CD4-positive, alpha-beta T cell (primary cell): ENCODE measurements around the gene DNAH7. TPM values are rescaled to one million over a fixed set of nuclear protein-coding genes. Genes with fewer than 3 reads are reported as not detected.

Experiments used
- ATAC-seq: fragments of 200-7000 bp; cut with Tn5 transposase; one replicate; pipeline ENCODE4 v1.10.0; 2022; ENCODE audit warnings: mild to moderate bottlenecking; ENCODE audit not compliant: poor library complexity
- CTCF ChIA-PET: fragments of 350-600 bp; sonication (Branson Sonifier 250); formaldehyde crosslinking; loops from one replicate; lab custom pipeline; 2021; ENCODE audit warnings: antibody characterized with exemption, inconsistent platforms; lab: Charles Lee
- POLR2A ChIA-PET: fragments of 350-600 bp; sonication (Branson Sonifier 250); formaldehyde crosslinking; loops from one replicate; lab custom pipeline; 2021; ENCODE audit warnings: antibody characterized with exemption, inconsistent platforms; lab: Charles Lee
- DNase-seq, 14 experiments: peaks; one replicate each; pipeline ENCODE4 v3.0.0-alpha.2; 2013 to 2020; ENCODE audit warnings: mixed read lengths in 2 of 14
- H3K27ac ChIP-seq, 2 donors: one replicate each; pipeline versions ENCODE4 v1.5.1 to v1.7.0; 2013; ENCODE audit warnings: low read length in 2 of 2, low read depth in 1 of 2, mild to moderate bottlenecking in 1 of 2
- H3K27me3 ChIP-seq, 2 experiments: 1 replicate in 1 of 2; 2 replicates in 1 of 2; pipeline versions ENCODE4 v1.6.1 to v1.7.0; 2013; ENCODE audit warnings: low read length in 2 of 2, control low read depth in 1 of 2, mild to moderate bottlenecking in 1 of 2, moderate library complexity in 1 of 2; ENCODE audit not compliant: insufficient read depth in 2 of 2, control insufficient read depth in 1 of 2
- H3K36me3 ChIP-seq: one replicate; pipeline ENCODE4 v1.6.1; 2013; ENCODE audit warnings: low read length, control low read depth; ENCODE audit not compliant: insufficient read depth
- H3K4me1 ChIP-seq: one replicate; pipeline ENCODE4 v1.6.1; 2013; ENCODE audit warnings: low read length, control low read depth; ENCODE audit not compliant: insufficient read depth
- H3K4me3 ChIP-seq: one replicate; pipeline ENCODE4 v1.5.1; 2013; ENCODE audit warnings: mild to moderate bottlenecking, low read length, moderate library complexity
- H3K9me3 ChIP-seq, 2 experiments: 1 replicate in 1 of 2; 2 replicates in 1 of 2; pipeline versions ENCODE4 v1.6.1 to v1.7.0; 2013; ENCODE audit warnings: low read length in 2 of 2, mild to moderate bottlenecking in 2 of 2, control low read depth in 1 of 2, moderate library complexity in 1 of 2; ENCODE audit not compliant: control insufficient read depth in 1 of 2, insufficient read depth in 1 of 2
- H3K27ac Mint-ChIP-seq: one replicate; pipeline ENCODE4 v1.8.0; 2020; ENCODE audit warnings: mixed read lengths
- H3K27me3 Mint-ChIP-seq: one replicate; pipeline ENCODE4 v1.8.0; 2021; ENCODE audit warnings: mixed read lengths
- H3K36me3 Mint-ChIP-seq: one replicate; pipeline ENCODE4 v1.8.0; 2021; ENCODE audit warnings: low read depth, mixed read lengths
- H3K4me1 Mint-ChIP-seq: one replicate; pipeline ENCODE4 v1.8.0; 2021; ENCODE audit warnings: low read depth, mixed read lengths
- H3K4me3 Mint-ChIP-seq: one replicate; pipeline ENCODE4 v1.8.0; 2020; ENCODE audit warnings: mild to moderate bottlenecking, mixed read lengths
- H3K9me3 Mint-ChIP-seq: one replicate; pipeline ENCODE4 v1.8.0; 2020; ENCODE audit warnings: mixed read lengths
- intact Hi-C, 2 experiments: fragments of 100-400 bp; cut with DNase I in 1 of 2; cut with micrococcal nuclease in 1 of 2; formaldehyde crosslinking; loops; one replicate each; pipeline versions ENCODE4 v1.15.1 to v1.9.0; 2023 to 2025; cut with DNase I, micrococcal nuclease
- total RNA-seq, 174 experiments: library from RNA in 2 of 174; stranded (reverse) in 2 of 174; gene quantifications; one replicate each; pipeline ENCODE4 v1.2.3 and lab custom pipeline; 2021 to 2026
- TF ChIP-seq, protein P1 (sequence below): fragments of 200-600 bp; IDR thresholded peaks from one replicate; pipeline ENCODE4 v1.8.0; 2022; ENCODE audit warnings: antibody characterized with exemption, mild to moderate bottlenecking

Gene DNAH7
- total RNA-seq, 2 experiments from 2014 or later, result not detected

- intact Hi-C loops, result no loop called here
- TF ChIP-seq, protein P1, sequence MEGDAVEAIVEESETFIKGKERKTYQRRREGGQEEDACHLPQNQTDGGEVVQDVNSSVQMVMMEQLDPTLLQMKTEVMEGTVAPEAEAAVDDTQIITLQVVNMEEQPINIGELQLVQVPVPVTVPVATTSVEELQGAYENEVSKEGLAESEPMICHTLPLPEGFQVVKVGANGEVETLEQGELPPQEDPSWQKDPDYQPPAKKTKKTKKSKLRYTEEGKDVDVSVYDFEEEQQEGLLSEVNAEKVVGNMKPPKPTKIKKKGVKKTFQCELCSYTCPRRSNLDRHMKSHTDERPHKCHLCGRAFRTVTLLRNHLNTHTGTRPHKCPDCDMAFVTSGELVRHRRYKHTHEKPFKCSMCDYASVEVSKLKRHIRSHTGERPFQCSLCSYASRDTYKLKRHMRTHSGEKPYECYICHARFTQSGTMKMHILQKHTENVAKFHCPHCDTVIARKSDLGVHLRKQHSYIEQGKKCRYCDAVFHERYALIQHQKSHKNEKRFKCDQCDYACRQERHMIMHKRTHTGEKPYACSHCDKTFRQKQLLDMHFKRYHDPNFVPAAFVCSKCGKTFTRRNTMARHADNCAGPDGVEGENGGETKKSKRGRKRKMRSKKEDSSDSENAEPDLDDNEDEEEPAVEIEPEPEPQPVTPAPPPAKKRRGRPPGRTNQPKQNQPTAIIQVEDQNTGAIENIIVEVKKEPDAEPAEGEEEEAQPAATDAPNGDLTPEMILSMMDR, result no peak
- no peaks in the 10 kb centered on the region for H3K9me3 ChIP-seq
- ChIA-PET CTCF (no interaction called here), POLR2A (no interaction called here)
- no peak overlapping the region for H3K27ac Mint-ChIP-seq
- no peaks in the 10 kb centered on the region for H3K4me1 ChIP-seq
- no peaks in the 10 kb centered on the region for H3K27me3 ChIP-seq
- H3K9me3 Mint-ChIP-seq, result peaks cover 5% of the 10 kb centered on the region
- H3K4me3 ChIP-seq, result no peak overlapping the region
- no peak overlapping the region for H3K27ac ChIP-seq
- H3K36me3 ChIP-seq, result no peaks in the 10 kb centered on the region
- DNase-seq (no peak), ATAC-seq (no peak)
- no peak overlapping the region for H3K4me3 Mint-ChIP-seq
- peaks cover 19% of the 10 kb centered on the region for H3K27me3 Mint-ChIP-seq
- H3K36me3 Mint-ChIP-seq, result no peaks in the 10 kb centered on the region
- H3K4me1 Mint-ChIP-seq, result no peaks in the 10 kb centered on the region
Measured at GRCh38 chr2:196046123-196046917, 22.3 kb downstream of the DNAH7 start.

DNA sequence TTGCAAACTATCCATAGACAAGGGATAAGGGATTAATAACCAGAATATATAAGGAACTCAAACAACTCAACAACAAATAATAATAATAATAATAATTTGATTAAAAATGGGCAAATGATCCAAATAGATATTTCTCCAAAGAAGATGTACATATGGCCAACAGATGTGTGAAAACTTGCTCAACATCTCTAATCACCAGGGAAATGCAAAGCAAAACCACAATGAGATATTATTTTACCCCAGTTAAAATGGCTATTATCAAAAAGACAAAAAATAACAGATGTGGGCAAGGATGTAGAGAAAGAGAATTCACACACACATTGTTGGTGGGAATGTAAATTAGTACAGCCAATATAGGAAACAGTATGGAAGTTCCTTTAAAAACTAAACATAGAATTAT is 26.9 kb downstream of the DNAH7 start:
- ATAC-seq (no peak), DNase-seq (no peak)
- H3K27ac Mint-ChIP-seq, result no peak overlapping the region
- H3K9me3 ChIP-seq, result peaks cover 2 to 21% of the 10 kb centered on the region in 2 experiments
- no peak overlapping the region for H3K27ac ChIP-seq
- H3K4me1 Mint-ChIP-seq, result no peaks in the 10 kb centered on the region
- H3K4me3 Mint-ChIP-seq, result no peak overlapping the region
- intact Hi-C loops, result no loop called here
- H3K9me3 Mint-ChIP-seq, result peaks cover 27% of the 10 kb centered on the region
- no peak overlapping the region for H3K4me3 ChIP-seq
- peaks cover 19% of the 10 kb centered on the region for H3K27me3 Mint-ChIP-seq
- H3K36me3 Mint-ChIP-seq, result peaks cover 9% of the 10 kb centered on the region
- TF ChIP-seq, protein P1, result no peak
- no peaks in the 10 kb centered on the region for H3K36me3 ChIP-seq
- POLR2A ChIA-PET, result no interaction called here
- no peaks in the 10 kb centered on the region for H3K4me1 ChIP-seq
- H3K27me3 ChIP-seq, result peaks cover 0 to under 1% of the 10 kb centered on the region in 2 experiments
- CTCF ChIA-PET, result no interaction called here

DNA sequence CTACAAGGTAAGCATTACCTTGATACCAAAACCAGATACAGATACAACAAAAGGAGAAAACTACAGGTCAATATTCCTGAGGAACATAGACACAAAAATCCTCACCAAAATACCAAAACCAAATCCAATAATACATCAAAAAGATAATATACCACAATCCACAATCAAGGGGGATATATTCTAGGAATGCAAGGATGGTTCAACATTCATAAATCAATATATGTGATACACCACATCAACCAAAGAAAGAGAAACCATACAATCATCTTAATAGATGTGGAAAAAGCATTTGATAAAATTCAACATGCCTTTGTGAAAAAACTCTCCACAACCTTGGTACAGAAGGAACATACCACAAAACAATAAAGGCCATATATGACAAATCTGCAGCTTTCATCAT is 28.4 kb downstream of the DNAH7 start:
- POLR2A ChIA-PET, result no interaction called here
- peaks cover 14% of the 10 kb centered on the region for H3K27me3 Mint-ChIP-seq
- Histone ChIP-seq H3K9me3 (peaks cover 7 to 23% of the 10 kb centered on the region in 2 experiments), H3K4me3 (no peak overlapping the region), H3K36me3 (no peaks in the 10 kb centered on the region), H3K27me3 (peaks cover 0 to 6% of the 10 kb centered on the region in 2 experiments), H3K4me1 (no peaks in the 10 kb centered on the region), H3K27ac (no peak overlapping the region)
- no peak overlapping the region for H3K27ac Mint-ChIP-seq
- CTCF ChIA-PET, result no interaction called here
- DNase-seq, result no peak
- TF ChIP-seq, protein P1, result no peak
- H3K4me1 Mint-ChIP-seq, result no peaks in the 10 kb centered on the region
- peaks cover 27% of the 10 kb centered on the region for H3K9me3 Mint-ChIP-seq
- H3K36me3 Mint-ChIP-seq, result peaks cover 9% of the 10 kb centered on the region
- intact Hi-C loops, result no loop called here
- H3K4me3 Mint-ChIP-seq, result no peak overlapping the region
- ATAC-seq, result no peak
